ENCODE data around the gene UBE2L3. TPM values are rescaled to one million over a fixed set of nuclear protein-coding genes. Genes with fewer than 3 reads are reported as not detected.

UBE2L3 gene
- total and polyA plus RNA-seq, 2 of the 13 experiments (the other 11 are each of a cell fraction or from before 2014, with no cell fraction given) = 30.2 to 58.1 TPM

DNA sequence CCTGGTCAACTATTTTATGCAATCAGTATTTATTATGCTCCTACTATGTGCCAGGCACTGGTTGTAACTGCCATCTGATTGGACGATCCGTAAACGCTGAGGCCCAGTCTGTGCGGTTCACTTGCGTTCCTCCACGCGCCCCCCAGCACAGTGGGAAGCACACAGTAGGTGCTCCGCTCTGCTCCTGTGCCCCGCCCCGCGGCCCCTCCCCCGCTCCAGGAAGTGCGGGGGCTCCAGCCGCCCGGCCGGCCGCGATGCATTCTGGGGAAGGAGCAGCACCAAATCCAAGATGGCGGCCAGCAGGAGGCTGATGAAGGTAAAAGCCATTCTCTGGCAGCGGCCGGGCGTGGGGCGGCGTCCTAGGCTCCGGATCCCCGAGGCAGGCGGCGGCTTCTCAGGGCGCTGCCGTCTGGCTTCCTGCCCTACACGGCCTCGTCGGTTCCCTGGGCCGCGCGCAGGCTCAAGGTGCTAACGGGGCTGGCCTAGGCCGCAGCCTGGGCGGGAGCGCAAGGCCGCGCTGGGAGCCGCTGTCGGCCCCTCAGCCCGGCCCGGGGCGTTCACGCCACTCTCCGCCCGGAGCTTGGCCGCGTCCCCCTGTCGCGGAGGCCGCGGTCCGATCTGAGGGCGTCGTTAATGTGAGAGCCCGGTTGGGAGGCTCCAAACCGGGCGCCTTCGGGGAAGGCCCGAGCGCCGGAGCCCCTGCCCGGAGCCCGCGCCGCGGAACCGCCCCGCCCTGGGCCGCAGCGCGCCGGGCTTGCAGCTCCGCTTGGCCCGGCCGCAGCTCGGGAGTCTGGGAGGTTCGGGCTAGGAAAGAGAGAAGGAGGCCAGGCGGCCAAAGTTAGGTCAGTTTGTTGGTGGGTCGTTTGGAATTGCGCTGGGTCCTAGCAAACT is at the start of gene UBE2L3 (continued):
- TF ChIP-seq, protein P1, sequence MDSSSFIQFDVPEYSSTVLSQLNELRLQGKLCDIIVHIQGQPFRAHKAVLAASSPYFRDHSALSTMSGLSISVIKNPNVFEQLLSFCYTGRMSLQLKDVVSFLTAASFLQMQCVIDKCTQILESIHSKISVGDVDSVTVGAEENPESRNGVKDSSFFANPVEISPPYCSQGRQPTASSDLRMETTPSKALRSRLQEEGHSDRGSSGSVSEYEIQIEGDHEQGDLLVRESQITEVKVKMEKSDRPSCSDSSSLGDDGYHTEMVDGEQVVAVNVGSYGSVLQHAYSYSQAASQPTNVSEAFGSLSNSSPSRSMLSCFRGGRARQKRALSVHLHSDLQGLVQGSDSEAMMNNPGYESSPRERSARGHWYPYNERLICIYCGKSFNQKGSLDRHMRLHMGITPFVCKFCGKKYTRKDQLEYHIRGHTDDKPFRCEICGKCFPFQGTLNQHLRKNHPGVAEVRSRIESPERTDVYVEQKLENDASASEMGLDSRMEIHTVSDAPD (CRISPR knock-in tag; IDR thresholded peaks at IDR 0.05) = no peak
- TF ChIP-seq ZNF883 (CRISPR knock-in tag; IDR thresholded peaks at IDR 0.05; ENCODE audit: not compliant biosample characterization) (peak; percentile 96), ZBTB21 (CRISPR knock-in tag; IDR thresholded peaks at IDR 0.05) (no peak), POLR2G (IDR thresholded peaks at IDR 0.05; ENCODE audit: low read depth, low read length) (peak; percentile 83), NONO (IDR thresholded peaks at IDR 0.05) (no peak), NONO (CRISPR knock-in tag; conservative IDR thresholded peaks at IDR 0.05) (peak; percentile 46; the same call in 1 of the 2 replicates), IRF2 (CRISPR knock-in tag; IDR thresholded peaks at IDR 0.05) (peak; percentile 57; the same call in 1 of the 2 replicates), AGO2 (optimal IDR thresholded peaks at IDR 0.05; ENCODE audit: low read depth, low read length) (peak; percentile 76), NFKBIZ (CRISPR knock-in tag; IDR thresholded peaks at IDR 0.05) (peak; percentile 65; the same call in 1 of the 2 replicates), CSRNP2 (CRISPR knock-in tag; conservative IDR thresholded peaks at IDR 0.05; ENCODE audit: low read depth) (no peak), RARA (CRISPR knock-in tag; IDR thresholded peaks at IDR 0.05) (peak; percentile 47), KDM5B (CRISPR knock-in tag; IDR thresholded peaks at IDR 0.05; ENCODE audit: borderline replicate concordance) (peak; percentile 81; the same call in 1 of the 2 replicates), ZNF576 (CRISPR knock-in tag; IDR thresholded peaks at IDR 0.05) (no peak), ZNF687 (CRISPR knock-in tag; IDR thresholded peaks at IDR 0.05) (peak; percentile 91), TRIM22 (IDR thresholded peaks at IDR 0.05) (no peak), CREM (IDR thresholded peaks at IDR 0.05) (no peak), CREM (CRISPR knock-in tag; IDR thresholded peaks at IDR 0.05) (no peak)
